Ectodermal cell (in vitro differentiated cells): ENCODE results near the gene ANO3. TPM values are rescaled to one million over a fixed set of nuclear protein-coding genes. Genes with fewer than 3 reads are reported as not detected.
"Not testable (repeated sequence)": the region's sequence is repeated elsewhere in the genome, so short reads cannot be mapped to it uniquely, and the experiment has no call there.

Experiments
- H3K27ac ChIP-seq: 2 replicates; pipeline ENCODE4 v1.7.0; 2013; ENCODE audit warnings: mild to moderate bottlenecking, low read depth, low read length; ENCODE audit not compliant: insufficient read depth, poor library complexity, severe bottlenecking
- H3K27me3 ChIP-seq: 2 replicates; pipeline ENCODE4 v1.7.0; 2013; ENCODE audit warnings: mild to moderate bottlenecking, low read length; ENCODE audit not compliant: insufficient read depth, control insufficient read depth, poor library complexity, severe bottlenecking
- H3K36me3 ChIP-seq: one replicate; pipeline ENCODE4 v1.7.0; 2013; ENCODE audit warnings: low read length; ENCODE audit not compliant: control insufficient read depth, insufficient read depth
- H3K4me1 ChIP-seq: one replicate; pipeline ENCODE4 v1.7.0; 2013; ENCODE audit warnings: low read length; ENCODE audit not compliant: control insufficient read depth, insufficient read depth
- H3K4me3 ChIP-seq: 2 replicates; pipeline ENCODE4 v1.7.0; 2013; ENCODE audit warnings: low read depth, low read length, control low read depth; ENCODE audit not compliant: insufficient read depth
- H3K9me3 ChIP-seq: 2 replicates; pipeline ENCODE4 v1.7.0; 2013; ENCODE audit warnings: mild to moderate bottlenecking, low read length, moderate library complexity; ENCODE audit not compliant: control insufficient read depth
- WGBS, 2 experiments: methylation state at CpG; one replicate each; pipeline ENCODE4 v1.1.7; 2013; ENCODE audit warnings: missing lambda C conversion rate in 2 of 2; 5-methylcytosine and 5-hydroxymethylcytosine counted together
- polyA plus RNA-seq, 4 experiments: library from polyadenylated mRNA; stranded (reverse); fragments of 50-300 nt; gene quantifications; one replicate each; pipeline ENCODE4 v1.2.3, GENCODE V29; 2013

Gene ANO3
- polyA plus RNA-seq (2013, experiment 1 of 4): 3.9 TPM
- 2.3 TPM for polyA plus RNA-seq (2013, experiment 2 of 4)
- 2.5 TPM for polyA plus RNA-seq (2013, experiment 3 of 4)
- 2.8 TPM for polyA plus RNA-seq (2013, experiment 4 of 4)

DNA sequence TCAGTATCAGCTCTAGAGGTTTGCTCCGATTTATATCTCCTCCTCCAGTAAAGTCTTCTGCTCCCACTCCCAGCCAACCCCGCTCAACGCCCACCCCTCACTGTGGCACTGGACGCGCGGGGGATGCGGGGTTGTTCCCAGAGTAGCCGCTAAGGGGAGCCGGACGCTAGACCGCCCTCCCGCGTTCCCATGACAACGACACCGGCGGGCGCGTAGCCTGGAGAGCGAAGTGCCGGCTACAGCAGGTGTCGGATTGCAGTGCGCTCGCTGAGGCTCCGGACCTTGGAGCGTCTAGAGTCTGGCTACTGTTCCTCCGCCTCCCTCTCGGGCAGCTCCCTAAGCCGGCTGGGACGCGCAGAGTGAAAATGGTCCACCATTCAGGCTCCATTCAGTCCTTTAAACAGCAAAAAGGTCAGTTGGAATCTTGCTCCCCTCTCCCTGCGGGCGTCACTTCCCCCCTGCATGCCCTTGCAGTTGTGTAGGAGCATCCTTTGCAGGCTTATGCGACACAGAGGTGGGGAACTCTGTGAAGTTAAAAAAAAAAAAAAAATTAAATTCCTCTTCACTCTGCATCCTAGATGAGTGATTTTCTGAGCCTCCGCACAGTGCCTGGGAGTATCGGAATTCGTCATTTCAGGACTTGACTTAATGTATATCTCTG, at the start of gene ANO3:
Gene ANO3 (plus strand): TSS at position 220 of the 661 bp plus-strand sequence. CDS start 146 bp downstream, at position 366.
- no peaks in the 10 kb centered on the region for H3K36me3 ChIP-seq
- no peaks in the 10 kb centered on the region for H3K27me3 ChIP-seq
- H3K4me1 ChIP-seq: peaks cover 43% of the 10 kb centered on the region
- H3K27ac ChIP-seq: peak within 1 kb of the TSS; percentile 83
- WGBS, 2 experiments: 8% methylated on average over 35 to 36 of the region's 36 CpGs
- peak within 1 kb of the TSS; percentile 31 for H3K4me3 ChIP-seq
- H3K9me3 ChIP-seq: no peaks in the 10 kb centered on the region

DNA sequence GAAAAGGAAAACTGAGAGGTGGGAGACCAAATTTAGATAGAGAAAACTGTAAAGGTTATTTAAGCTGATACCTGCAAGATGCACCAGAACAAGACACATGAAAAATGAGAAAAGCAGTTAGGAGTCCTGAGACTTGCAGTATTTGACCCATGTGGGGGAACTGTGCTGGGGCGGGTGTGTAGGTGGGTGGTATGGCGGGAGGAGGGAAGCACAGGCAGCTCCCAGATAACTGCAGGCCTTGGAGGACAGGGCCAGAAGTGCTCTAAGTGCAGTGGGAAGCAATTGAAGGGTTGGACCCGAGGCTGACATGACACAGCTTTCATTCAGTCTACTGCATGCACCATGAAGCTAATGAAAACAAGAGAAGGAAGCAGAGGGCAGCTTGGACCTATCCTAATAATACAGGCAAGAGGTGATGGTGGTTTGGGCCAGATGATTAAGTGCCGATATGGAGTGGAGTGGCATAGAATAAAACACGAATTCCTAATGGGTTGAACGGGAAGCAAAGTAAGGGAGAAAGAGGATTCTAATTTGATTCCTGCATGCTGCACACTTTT, 48.0 kb upstream of the ANO3 start:
- H3K4me1 ChIP-seq: no peaks in the 10 kb centered on the region
- no peaks in the 10 kb centered on the region for H3K27me3 ChIP-seq
- no peak overlapping the region for H3K4me3 ChIP-seq
- no peaks in the 10 kb centered on the region for H3K9me3 ChIP-seq
- H3K27ac ChIP-seq: no peak overlapping the region
- 88 to 92% methylated on average over 6 of the region's 6 CpGs for WGBS, 2 experiments
- no peaks in the 10 kb centered on the region for H3K36me3 ChIP-seq

DNA sequence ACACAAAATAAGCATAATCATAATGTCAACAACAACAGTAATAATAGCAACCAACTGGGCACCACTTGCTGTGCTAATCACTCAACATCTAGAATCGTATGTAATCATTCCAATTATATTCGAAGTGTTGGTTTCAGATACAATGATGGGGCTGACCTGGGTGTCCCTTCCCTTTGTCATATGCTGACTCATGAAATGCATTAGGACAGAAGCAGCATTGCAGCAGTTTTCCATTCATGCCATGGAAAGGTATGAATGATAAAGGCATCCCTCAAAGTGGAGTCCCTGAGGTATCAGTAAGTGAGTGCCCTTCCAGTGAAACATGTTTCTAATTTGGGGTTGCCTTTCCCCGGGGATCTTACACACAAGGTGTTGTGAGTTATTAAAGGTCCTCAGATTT, 46.3 kb upstream of the ANO3 start:
- Histone ChIP-seq H3K27me3 (no peaks in the 10 kb centered on the region), H3K9me3 (no peaks in the 10 kb centered on the region), H3K36me3 (no peaks in the 10 kb centered on the region), H3K4me1 (no peaks in the 10 kb centered on the region), H3K27ac (no peak overlapping the region), H3K4me3 (no peak overlapping the region)
- WGBS, 2 experiments: 90 to 94% methylated on average over 3 of the region's 3 CpGs

DNA sequence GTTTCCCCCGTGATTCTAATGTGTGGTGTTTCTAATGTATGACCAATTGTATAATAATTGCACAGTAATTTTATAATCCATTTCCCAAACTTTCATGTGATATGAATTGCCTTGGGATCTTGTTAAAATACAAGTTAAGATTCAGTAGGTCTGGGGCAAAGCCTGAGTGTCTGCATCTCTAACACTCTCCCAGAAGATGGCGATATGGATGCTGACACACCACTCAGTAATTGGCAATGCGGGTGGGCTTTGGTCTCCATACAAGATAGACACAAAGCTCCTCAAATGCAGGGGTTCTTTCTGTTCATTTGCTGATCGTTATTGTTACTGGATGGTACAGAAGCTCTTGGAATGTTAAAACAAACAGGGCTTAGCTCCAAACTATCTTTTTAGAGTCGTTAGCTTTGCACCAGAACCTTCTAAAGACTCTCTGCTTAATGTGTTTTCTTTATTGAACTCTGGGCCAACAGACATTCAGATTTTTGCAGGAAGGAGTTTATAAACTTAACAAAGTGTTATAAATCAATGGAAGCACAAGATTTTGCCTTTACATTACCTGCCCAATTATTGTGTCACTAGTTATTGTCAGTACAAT, 45.4 kb upstream of the ANO3 start:
- no peaks in the 10 kb centered on the region for H3K27me3 ChIP-seq
- no peaks in the 10 kb centered on the region for H3K9me3 ChIP-seq
- 3 to 28% methylated on average over 4 to 5 of the region's 5 CpGs for WGBS, 2 experiments
- no peak overlapping the region for H3K27ac ChIP-seq
- no peak overlapping the region for H3K4me3 ChIP-seq
- no peaks in the 10 kb centered on the region for H3K36me3 ChIP-seq
- no peaks in the 10 kb centered on the region for H3K4me1 ChIP-seq

DNA sequence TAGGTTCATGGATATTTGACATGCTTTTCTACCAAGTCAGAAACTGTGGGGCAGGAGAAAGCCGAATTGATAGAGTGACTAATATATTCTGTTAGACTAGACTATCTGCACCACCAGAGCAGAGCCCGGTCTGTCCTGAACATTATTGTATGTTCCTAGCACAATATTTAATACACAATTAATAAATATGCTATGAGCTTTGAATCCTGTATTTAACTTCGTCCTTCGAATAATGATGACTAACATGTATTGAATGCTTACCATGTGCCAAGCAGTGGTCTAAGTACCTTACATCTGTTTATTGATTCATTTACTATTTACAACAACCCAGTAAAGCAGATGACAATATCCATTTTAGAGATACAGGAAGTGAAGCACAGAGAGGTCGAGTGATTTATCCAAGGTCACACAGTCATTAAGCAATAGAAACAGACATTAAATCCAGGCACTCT, 44.8 kb upstream of the ANO3 start:
- Histone ChIP-seq H3K4me3 (no peak overlapping the region), H3K4me1 (no peaks in the 10 kb centered on the region), H3K27me3 (no peaks in the 10 kb centered on the region), H3K27ac (no peak overlapping the region), H3K9me3 (no peaks in the 10 kb centered on the region), H3K36me3 (no peaks in the 10 kb centered on the region)
- 93 to 95% methylated on average over 3 to 5 of the region's 5 CpGs for WGBS, 2 experiments

DNA sequence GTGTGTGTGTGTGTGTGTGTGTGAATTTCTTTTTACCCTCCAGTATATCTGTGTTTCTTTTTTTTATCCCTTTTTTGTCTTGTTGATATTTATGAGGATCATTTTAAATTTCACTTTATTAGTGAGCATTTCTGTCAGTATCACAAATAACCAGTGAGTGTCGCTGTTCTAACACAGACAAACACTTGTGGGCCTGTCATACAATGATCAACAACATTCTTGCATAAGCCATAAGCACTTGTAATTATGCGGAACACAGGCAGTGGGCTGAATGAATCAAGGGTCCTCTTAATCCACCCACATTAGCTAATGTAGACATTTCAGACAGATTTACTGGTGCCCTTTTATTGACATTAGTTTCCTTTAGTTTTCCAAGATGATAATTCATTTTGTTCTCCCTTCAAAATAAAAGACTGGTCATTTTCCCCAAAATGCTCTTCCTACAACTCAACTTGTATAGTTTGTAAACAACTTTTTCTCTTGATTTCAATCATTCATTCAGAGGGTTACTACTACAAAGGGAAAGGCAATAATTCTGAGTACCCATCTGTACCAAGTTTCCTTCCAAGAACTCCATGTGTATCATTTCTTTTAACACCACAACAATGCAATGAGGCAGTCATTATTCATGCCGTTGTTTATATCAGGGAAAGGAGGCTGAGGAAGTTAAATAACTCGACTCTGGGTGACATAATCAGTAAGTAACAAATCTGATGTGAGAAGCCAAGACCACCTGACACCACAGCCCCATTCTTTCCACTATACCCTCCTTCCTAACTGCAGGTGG, 34.5 kb upstream of the ANO3 start:
- no peaks in the 10 kb centered on the region for H3K36me3 ChIP-seq
- no peaks in the 10 kb centered on the region for H3K4me1 ChIP-seq
- no peak overlapping the region for H3K4me3 ChIP-seq
- WGBS, 2 experiments: 30 to 41% methylated on average over 3 to 4 of the region's 4 CpGs
- no peaks in the 10 kb centered on the region for H3K27me3 ChIP-seq
- H3K27ac ChIP-seq: no peak overlapping the region
- no peaks in the 10 kb centered on the region for H3K9me3 ChIP-seq

DNA sequence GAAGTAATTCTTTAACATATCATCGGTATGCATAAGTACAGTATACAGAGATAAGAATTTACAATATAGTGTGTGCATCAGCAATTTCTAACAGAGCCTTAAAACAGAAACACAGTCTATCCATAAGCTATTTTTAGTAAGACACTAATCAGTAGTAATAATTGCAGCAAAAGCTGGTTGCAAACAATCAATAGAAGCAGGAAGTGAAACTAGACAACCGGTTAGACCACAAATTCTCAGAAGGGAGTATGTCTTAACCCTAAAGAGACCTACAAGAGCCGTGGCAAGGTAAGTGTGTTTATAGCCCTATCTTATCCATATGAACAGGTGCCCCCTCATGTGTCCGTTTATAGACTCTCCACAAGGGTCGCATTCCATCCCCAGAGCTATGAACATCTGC, 15.6 kb upstream of the ANO3 start:
- H3K36me3 ChIP-seq, H3K4me1 ChIP-seq, H3K27ac ChIP-seq, H3K9me3 ChIP-seq, H3K4me3 ChIP-seq, H3K27me3 ChIP-seq: not testable (repeated sequence)
- 88 to 91% methylated on average over 4 to 5 of the region's 5 CpGs for WGBS, 2 experiments

DNA sequence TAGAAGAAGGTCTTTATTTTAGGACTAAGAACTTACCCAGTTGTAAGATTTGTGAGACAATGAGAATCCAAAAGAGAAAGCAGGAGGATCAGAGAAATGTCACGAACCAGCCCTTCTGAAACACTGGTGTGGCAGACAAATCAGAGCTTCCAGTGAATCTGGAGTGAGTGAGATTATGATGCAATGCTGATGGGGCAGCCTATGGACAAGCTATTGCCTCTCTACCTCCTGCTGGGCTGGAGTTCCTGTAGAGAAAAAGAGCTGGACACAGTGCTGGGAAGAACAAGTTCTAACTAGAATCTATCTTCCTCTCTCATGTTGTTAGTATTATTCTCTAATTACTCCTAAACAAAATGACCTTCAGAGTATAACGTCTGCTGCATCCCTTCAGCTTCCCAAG, 12.0 kb upstream of the ANO3 start:
- H3K4me1 ChIP-seq: no peaks in the 10 kb centered on the region
- no peaks in the 10 kb centered on the region for H3K9me3 ChIP-seq
- WGBS, 2 experiments: 75 to 82% methylated on average over 2 of the region's 2 CpGs
- no peaks in the 10 kb centered on the region for H3K27me3 ChIP-seq
- H3K27ac ChIP-seq: no peak overlapping the region
- no peaks in the 10 kb centered on the region for H3K36me3 ChIP-seq
- no peak overlapping the region for H3K4me3 ChIP-seq

DNA sequence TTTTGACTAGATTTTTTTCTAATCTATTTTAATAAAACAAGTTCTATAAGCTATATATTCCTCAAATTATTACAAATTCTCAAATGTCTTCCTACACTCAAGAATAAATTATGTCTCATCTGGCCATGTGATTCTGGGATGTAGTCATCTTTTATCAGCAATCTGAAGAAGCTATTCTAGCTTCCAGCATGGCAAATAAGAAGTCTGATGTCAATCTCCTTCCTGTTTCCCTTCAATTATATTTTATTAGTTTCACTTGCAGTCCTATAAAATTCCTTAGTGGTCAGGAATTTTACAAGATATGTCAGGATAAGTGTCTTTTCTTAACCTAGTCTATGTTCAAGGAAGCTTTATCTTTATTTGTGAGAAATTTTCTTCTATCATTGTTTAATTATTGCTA, 10.4 kb upstream of the ANO3 start:
- H3K9me3 ChIP-seq: no peaks in the 10 kb centered on the region
- no peaks in the 10 kb centered on the region for H3K27me3 ChIP-seq
- no peaks in the 10 kb centered on the region for H3K36me3 ChIP-seq
- H3K4me3 ChIP-seq: no peak overlapping the region
- no peak overlapping the region for H3K27ac ChIP-seq
- H3K4me1 ChIP-seq: no peaks in the 10 kb centered on the region
